Measurements from ENCODE around the gene DLX2.
"Not testable (repeated sequence)": the region's sequence is repeated elsewhere in the genome, so short reads cannot be mapped to it uniquely, and the experiment has no call there.

DNA sequence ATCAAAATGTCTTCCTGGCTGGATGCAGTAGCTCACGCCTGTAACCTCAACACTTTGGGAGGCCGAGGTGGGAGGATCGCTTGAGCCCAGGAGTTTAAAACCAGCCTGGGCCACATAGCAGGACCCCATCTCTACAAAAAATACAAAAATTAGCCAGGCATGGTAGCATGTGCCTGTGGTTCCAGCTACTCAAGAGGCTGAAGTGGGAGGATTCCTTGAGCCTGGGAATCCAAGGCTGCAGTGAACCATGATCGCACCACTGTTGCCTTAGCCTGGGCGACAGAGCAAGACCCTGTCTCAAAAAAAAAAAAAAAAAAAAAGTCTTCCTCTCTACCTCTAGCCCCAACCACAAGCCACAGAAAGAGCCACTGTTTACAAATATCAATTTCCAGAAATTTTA is 42.6 kb downstream of the DLX2 start:
- TF ChIP-seq EP300 (IDR thresholded peaks at IDR 0.05): not testable (repeated sequence)
- TF ChIP-seq, protein P1, sequence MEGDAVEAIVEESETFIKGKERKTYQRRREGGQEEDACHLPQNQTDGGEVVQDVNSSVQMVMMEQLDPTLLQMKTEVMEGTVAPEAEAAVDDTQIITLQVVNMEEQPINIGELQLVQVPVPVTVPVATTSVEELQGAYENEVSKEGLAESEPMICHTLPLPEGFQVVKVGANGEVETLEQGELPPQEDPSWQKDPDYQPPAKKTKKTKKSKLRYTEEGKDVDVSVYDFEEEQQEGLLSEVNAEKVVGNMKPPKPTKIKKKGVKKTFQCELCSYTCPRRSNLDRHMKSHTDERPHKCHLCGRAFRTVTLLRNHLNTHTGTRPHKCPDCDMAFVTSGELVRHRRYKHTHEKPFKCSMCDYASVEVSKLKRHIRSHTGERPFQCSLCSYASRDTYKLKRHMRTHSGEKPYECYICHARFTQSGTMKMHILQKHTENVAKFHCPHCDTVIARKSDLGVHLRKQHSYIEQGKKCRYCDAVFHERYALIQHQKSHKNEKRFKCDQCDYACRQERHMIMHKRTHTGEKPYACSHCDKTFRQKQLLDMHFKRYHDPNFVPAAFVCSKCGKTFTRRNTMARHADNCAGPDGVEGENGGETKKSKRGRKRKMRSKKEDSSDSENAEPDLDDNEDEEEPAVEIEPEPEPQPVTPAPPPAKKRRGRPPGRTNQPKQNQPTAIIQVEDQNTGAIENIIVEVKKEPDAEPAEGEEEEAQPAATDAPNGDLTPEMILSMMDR (IDR thresholded peaks at IDR 0.05): not testable (repeated sequence)
